Melanocyte of skin (primary cell): ENCODE measurements around the gene KRTAP25-1. TPM values are rescaled to one million over a fixed set of nuclear protein-coding genes. Genes with fewer than 3 reads are reported as not detected.

Experiments used
- total RNA-seq, 2 donors: library from RNA; depleted of rRNA; stranded (reverse); fragments of >200 nt; gene quantifications; 2 replicates each; pipeline ENCODE4 v1.2.3, GENCODE V29; 2012

Gene KRTAP25-1
- not detected for total RNA-seq

GRCh38 chr21:30289215-30289614 lies at the start of gene KRTAP25-1:
Gene KRTAP25-1 (minus strand): TSS chr21:30289514. CDS start chr21:30289490, 24 bp downstream.

GRCh38 chr21:30337276-30337744 lies 48.0 kb upstream of the KRTAP25-1 start, which contains the start of gene KRTAP27-1:
Gene KRTAP27-1 (minus strand): TSS chr21:30337694. CDS start chr21:30337668, 26 bp downstream.

GRCh38 chr21:30320215-30320614 lies 30.9 kb upstream of the KRTAP25-1 start, which contains the start of gene KRTAP26-1:
Gene KRTAP26-1 (minus strand): TSS chr21:30320315. CDS start chr21:30320035, 280 bp downstream.

GRCh38 chr21:30282850-30283249 lies 6.5 kb downstream of the KRTAP25-1 start, which contains the start of gene KRTAP24-1:
Gene KRTAP24-1 (minus strand): TSS chr21:30282950. CDS start chr21:30282932, 18 bp downstream.

Other genes with a start within 250 kb of the KRTAP25-1 start
- not detected for gene CLDN17, start 122.7 kb downstream of the KRTAP25-1 start, total RNA-seq
- not detected for gene CLDN8, start 73.4 kb downstream of the KRTAP25-1 start, total RNA-seq
- not detected for gene KRTAP24-1, start 6.6 kb downstream of the KRTAP25-1 start, total RNA-seq
- gene KRTAP26-1, start 30.8 kb upstream of the KRTAP25-1 start, total RNA-seq, result not detected
- not detected for gene KRTAP27-1, start 48.2 kb upstream of the KRTAP25-1 start, total RNA-seq
- gene KRTAP23-1, start 59.1 kb upstream of the KRTAP25-1 start, total RNA-seq, result not detected
- not detected for gene KRTAP13-2, start 82.8 kb upstream of the KRTAP25-1 start, total RNA-seq
- not detected for gene KRTAP13-1, start 106.5 kb upstream of the KRTAP25-1 start, total RNA-seq
- not detected for gene KRTAP13-3, start 136.4 kb upstream of the KRTAP25-1 start, total RNA-seq
- not detected for gene KRTAP13-4, start 140.7 kb upstream of the KRTAP25-1 start, total RNA-seq
- gene KRTAP15-1, start 150.8 kb upstream of the KRTAP25-1 start, total RNA-seq, result not detected
- gene KRTAP19-1, start 190.9 kb upstream of the KRTAP25-1 start, total RNA-seq, result 1 to 10 TPM in 1 of 2 donors, not detected in 1; 3.7 TPM
- not detected for gene KRTAP19-2, start 197.9 kb upstream of the KRTAP25-1 start, total RNA-seq
- not detected for gene KRTAP19-3, start 202.5 kb upstream of the KRTAP25-1 start, total RNA-seq
- gene KRTAP19-4, start 207.7 kb upstream of the KRTAP25-1 start, total RNA-seq, result not detected
- gene KRTAP19-5, start 212.6 kb upstream of the KRTAP25-1 start, total RNA-seq, result not detected